IPS-NIHi7 (cell line): Measurements from ENCODE around the gene FUT6.

ENCODE experiments used
- DNase-seq: peaks from one replicate; pipeline ENCODE4 v3.0.0; 2012; ENCODE audit warnings: mixed read lengths; ENCODE audit errors: extremely low spot score

Gene FUT6

DNA sequence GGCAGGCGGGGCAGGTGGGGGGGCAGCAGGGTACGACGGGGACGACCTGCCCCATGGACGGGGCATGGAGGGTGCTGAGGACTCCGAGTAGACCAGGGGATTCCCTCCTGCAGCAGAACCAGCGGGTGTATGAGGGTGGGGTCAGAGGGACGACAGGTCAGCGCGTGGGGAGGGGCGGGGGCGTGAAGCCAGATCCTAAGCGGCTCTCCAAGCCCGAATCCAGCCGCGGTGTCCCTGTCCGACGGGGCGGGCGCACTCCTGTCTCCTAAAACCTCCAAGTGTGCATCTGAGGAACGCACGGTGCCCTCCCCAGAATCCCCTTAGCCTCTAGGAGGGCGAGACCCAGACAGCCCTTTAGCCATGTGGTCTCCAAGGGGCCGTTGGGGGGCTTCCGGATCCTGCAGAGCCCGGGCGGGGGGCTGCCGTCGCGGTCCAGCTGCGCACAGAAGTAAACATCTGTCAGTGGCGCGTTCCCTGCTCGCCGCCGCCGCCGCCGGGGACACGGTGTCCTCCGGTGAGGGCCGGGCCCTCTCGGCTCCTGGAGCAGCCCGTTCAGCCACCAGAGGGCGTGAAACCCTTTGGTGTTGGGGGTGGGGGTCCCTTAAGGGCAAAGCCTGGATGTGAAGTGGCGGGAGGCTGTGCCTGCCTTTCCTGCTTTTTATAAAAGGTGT, 33.9 kb downstream of the FUT6 start:
- peak; percentile 95 for DNase-seq

DNA sequence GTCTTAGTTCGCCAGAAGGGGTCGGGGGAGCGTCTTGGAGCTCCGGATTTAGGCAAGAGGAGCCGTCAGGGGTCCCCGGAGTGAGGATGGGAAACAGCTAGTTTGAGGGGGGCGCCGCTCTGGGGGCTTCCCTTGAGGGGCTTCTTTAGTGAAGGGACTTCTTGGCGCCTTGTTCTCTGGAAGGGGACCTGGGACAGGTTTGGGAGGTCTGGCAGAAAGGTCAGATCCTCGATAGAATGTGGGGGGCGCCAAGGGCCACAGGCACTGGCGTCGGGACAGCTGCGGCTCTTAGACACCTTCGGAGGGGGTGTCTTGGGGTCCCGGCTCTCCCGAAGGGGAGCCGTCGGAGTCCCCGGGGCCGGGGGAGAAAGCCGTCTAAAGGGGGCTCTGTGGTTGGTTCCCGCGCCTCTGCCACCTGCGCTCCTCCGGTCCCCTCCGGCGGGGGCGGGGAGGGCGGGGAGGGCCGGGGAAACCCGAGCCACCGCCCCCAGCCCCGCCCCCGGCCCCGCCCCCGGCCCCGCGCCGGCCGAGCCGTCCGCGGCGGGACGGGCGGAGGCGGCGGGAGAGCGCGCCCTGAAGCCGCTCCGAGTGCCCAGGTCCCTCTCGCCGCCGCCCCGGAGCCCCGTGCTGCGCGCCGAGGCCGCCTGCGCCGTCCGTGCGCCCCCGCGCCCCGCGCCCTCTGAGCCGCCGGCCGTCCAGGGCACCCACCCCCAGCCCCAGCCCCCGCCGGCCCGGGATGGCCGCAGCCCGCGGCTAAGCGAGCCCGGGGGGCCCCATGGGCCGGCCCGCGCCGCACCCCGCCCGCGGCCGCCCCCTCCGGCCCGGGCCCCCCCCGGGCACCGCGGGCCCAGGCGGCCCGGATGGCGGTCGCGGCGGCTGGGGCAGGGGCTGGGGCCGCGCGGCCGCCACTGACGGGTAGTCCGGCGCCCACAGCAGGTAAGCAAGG, 34.7 kb downstream of the FUT6 start, which contains the start of gene NRTN:
Gene NRTN (plus strand): TSS at position 552 of the 946 bp plus-strand sequence. CDS start 19,099 bp downstream, outside the sequence.
- DNase-seq: peak; percentile 83

DNA sequence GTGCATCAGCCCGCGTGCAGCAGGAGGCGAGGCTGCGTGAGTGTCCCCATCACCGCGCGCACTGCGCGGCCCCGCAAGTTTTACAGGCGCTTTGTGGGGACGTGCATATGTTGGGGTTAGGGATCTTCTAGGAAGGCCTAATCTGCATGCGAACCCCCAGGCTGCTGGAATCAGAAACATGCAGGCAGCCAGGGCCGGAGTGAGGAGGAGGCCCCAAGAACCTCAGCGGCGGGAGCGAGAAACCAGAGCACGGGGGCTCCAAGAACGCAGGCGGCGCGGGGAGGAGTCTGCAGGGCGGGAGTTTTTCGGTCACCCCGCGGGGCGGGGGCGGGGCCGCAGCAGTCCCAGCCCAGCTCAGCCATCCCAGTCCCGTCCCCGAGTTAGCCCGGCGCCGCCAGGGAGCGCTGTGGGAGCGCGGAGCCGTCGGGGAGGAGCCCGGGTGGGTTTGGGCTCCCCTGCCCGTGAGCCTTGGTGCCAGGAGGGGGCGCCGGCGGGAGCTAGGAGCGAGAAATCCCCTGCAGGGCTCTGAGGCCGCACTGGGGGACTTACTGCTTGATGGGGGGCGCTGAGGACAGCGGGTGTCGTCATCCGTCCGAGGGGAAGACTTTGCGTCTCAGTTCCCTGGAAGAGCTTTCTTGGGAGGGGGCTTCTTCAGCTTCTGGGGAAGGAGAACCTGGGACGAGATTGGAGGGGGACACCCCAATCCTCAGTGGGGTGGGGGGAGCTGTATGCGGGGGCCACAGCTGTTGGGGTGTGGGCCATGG, 35.6 kb downstream of the FUT6 start:
- DNase-seq: peak; percentile 97

DNA sequence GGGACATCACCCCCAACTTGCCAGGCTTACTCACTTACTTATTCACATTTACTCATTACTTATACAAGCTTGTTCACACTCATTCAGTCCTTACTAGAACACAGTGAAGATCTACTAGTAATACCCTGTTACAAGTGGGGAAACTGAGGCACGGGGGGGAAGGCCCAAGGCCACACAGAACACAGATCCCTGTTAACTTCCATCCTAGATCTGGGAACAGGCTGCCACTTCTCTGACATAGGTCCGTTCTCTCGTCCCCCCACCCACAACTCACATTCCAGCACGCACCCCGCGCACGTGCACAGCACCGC, 36.1 kb downstream of the FUT6 start:
- DNase-seq: no peak

DNA sequence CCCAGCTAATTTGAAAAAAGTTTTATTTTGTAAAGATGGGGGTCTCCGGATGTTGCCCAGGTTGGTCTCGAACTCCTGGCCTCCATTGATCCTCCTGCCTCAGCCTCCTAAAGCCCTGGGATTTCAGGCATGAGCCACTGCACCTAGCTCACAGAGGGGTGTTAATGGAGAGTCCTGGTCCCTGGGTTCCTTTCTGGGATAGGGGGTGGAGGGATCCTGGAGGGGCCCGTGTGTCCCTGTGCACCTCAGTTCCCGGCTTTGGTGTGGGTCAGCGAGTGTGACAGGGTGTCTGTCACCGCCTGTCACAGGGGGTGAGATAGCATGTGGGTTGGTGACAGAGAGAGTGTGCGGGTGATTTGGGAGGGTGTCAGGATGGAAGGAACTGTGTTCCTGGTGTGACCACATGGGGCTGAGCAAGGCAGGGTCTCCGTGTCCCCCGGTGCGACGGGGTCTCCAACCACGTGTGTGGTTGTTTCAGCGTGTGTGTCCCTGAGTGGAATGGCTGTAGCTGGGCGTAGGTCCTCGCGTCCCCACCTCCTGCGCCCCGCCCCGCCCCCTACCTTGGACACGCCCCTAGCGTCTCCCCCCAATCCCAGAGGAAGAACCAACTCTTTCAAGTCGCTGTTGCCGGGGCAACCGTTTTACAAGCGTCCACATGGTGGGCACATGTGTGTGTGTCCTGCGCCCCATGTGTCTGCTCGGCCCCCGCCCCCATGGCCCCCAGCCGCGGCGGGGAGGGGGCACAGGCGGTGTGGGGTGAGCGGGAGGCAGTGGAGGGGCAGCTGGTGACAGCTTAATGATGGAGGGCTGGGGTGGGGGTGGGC, 37.5 kb downstream of the FUT6 start:
- peak; percentile 48 for DNase-seq

DNA sequence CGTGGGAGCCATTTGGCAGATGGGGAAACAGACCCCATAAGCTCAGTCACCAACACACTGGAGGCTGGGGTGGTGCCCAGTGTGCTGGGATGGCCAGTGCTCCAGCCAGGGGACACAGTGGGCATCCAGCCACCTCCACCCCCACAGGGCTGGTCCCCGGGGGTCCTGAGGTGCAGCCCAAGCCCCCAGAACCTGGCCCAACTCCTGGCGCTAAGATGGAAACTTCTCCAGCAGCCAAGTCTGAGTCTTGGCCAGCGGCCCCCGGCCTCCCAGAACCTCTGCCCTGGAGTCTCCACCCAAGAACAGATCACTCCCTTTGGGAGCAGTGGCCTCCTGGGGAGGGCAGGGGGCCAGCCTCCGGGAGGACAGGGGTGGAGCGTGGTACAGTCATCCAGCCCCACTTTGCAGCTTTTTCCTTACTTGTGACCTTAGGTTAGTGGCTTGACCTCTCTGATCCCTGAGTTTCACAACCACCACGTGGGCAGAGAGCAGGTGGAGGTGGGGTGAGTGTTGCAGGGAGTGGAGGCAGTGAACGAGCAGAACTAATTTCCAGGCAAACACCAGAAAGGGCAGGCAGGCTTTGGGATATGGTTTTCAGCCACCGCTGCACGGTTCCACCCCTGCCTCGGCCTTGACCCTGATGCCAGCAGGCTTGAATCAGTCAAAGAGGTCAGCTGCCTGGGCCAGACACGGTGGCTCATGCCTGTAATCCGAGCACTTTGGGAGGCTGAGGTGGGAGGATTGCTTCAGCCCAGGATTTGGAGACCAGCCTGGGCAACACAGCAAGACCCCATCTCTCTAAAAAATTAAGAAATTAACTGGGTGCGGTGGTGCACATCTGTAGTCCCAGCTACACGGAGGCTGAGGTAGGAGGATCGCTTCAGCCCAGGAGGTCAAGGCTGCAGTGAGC, 38.9 kb downstream of the FUT6 start:
- DNase-seq: no peak

DNA sequence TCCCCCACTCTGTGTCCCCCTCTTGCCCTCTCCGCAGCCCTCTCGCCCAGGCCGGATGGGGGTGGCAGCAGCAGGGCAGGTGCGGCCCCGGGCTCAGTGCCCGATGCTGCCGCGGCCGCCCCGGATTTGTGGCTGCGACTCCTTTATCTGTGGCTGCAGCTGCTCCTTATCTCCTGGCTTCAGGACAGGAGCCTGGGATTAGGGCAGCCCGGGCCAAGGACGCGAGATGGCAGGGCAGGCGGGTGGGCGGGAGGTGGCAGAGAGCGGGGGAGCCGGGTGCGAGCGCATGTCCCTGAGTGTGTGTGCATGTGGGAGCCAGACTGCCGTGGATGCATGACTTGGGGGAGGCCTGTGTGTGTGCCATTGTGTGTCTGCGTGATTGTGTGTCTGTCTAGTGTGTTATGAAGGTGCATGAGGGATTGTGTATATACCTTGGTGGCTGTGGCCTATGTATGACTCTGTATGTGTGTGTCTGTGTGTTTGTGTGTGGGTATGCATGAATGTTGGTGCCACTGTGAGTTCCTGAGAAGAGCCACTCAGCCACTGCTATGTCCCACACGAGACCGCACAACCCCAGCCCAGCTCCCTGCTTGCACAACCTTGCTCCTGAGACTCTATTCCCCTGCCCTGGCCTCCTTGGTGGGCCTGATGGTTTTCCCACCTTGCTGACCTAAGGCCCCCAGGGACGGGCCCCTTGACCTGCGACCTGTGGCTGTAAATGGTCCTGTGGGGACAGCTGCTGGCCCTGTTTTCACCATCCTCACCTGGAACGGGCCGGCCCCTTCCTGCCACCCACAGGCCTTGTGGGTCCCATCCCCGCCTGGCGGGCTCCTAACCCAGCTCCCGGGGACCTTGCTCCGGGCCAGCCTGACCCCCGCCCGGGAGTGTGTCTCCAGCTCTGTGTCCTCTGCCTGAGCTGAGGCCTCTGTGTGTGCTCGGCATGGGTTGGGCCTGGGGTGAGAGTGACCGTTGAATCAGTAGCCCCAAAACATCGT, 40.0 kb downstream of the FUT6 start:
- DNase-seq: no peak

DNA sequence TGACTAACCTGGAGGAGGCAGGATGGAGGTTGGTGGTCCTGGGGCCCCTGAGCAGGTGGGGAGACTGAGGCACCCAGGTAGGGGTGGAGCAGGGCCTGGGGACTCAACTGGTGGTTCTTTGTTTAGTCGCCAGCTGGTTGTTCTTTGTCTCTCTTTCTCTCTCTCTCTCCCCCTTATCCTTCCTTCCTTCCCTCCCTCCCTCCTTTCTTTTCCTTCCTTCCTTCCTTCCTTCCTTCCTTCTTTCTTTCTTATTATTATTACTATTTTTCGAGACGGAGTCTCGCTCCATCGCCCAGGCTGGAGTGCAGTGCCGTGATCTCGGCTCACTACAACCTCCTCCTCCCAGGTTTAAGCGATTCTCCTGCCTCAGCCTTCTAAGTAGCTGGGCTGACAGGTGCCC, 41.3 kb downstream of the FUT6 start:
- DNase-seq: no peak

DNA sequence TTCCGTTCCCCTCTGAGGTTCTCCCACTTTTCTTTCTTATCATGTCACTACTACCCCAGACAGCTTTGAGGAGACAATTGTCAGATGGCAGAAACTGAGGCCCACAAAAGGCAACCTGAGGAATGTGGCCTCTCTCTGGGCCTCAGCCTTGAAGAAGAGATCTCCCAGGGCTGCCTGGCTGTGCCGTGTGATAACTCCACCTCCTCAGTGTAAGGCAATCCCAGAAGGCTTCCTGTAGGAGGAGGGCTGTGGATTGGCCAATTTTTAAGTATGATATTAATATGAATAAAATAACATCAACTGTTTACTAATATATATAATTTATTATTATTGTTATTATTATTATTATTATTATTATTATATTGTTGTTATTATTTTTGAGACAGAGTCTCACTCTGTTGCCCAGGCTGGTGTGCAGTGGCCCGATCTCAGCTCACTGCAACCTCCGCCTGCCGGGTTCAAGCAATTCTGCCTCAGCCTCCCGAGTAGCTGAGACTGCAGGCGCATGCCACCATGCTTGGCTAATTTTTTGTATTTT, 44.1 kb downstream of the FUT6 start:
- no peak for DNase-seq

DNA sequence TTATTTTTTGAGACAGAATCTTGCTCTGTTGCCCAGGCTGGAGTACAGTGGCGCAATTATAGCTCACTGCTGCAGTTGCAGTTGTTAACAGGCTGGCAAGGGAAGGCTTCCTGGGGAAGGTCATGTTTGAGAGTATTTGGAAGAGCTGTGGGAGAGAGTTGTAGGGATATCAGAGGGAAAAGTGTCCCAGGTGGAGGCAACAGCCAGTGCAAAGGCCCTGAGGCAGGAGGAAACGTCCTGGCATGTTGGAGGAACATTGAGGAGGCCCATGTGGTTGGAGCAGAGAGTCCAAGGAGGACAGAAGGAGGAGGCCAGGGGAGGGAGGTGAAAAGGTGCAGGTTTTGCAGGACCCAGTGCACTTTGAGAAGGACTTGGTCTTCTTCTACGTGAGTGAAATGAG, 46.3 kb downstream of the FUT6 start:
- no peak for DNase-seq

DNA sequence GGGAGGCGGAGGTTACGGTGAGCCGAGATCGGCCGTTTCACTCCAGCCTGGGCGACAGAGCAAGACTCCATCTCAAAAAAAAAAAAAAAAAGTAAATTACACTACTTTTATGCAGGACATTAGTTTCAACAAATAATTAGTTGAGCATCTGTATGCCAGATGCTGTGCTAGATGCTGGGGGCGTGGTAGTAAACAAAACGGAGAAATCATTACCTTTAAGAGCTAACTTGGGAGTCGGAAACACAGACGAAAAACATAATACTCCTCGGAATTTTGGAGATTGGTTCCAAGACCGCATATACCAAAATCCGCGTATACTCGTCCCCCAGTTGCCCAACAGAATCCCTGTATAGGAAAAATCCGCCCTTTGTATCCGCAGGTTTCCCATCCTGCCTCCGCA, 47.3 kb downstream of the FUT6 start:
- no peak for DNase-seq

DNA sequence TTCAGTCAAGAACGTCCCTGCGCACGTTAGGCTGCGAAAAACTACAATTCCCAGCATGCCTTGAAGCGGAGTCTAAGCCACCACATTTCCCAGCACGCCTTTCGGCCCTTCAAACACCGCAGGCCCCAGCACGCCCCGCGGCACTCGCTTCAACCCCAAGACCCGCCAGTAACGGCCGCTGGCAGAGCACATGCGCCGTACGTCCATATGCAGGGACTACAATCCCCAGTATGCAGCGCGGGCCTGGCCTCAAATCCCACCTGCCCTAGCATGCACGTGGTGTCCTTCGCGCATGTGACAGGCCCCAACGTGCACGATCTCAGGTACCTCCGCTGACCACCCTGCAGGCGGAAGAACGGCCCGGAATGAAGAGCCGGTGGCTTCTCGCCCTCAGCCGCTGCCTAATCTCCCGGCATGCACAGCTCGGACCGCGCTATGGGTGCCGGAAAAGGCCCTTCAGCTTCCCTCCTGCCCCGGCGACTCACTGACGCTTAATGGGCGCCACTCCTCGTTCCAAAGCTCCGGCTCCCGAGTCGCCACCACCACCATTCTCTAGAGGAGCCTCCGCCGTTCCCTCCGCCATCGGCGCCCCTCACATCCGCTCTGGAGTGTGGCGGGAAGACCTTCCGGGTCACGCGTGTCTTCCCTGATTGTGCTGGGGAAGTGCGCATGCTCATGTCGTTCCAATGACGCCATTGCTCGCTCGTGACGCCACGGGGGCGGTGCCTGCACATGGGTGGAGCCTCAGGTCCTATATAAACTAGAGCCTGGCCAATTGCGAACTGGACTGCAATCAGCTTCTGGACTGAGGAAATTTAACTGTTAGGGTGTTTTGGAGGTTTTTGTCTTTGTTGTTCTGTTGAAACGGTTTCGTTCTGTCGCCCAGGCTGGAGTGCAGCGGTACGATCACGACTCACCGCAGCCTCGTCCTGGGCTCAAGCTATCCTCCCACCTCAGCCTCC, 48.7 kb downstream of the FUT6 start, which contains the start of gene DUS3L:
Gene DUS3L (minus strand): TSS at position 605 of the 962 bp plus-strand sequence. CDS start 22 bp downstream, at position 583.
- peak; percentile 99 for DNase-seq

DNA sequence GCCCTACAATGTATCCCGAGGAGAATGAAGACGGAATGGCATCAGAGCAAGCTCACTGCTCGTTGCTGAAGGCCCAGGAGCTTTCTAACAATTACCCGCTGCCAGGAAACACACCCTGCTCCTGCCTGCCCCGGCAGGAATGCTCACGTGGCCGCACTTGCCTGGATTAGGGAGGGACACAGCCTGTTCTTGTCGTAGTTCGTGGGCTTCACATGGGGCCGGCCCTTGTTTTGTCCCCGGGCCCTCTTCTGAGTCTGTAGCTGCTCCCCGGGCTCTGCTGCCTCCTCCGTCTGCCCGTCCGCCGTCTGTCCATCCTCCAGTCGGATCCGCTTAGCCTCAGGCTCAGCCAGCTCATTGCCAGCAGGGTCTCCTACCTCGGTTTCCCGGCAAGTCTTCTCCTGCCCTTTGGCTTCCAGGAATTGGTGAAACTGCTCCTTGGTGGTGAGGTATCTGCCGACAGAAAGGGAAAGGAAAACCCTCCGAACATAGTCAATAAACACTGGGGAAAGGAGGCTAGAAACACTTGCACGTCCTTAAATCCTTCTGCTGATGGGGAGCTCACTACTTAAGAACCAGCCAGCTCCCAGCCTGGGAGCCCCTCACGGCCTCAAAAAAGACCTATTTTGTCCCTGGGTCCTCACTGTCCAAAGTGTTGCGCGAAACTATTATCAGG, 49.5 kb downstream of the FUT6 start:
- no peak for DNase-seq

DNA sequence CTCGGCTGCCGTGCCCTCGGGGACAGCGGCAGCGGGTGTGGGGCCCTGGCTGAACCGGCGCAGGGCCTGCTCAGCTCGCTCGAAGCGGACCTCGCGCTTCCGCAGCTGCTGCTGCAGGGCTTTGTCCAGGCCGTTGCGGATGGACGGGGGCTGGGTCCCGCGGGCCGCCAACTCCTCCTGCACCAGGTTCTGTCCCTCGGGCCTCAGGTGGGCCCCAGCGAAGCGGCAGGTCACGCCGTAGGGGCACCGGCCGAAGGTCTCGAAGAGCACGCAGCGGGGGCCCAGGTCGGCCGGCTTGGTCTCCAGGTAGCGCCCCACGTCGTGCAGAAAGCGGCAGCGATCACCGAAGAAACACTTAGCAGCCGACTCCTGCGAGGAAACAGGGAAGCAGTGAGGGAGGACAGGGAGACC, 50.1 kb downstream of the FUT6 start:
- DNase-seq: no peak

DNA sequence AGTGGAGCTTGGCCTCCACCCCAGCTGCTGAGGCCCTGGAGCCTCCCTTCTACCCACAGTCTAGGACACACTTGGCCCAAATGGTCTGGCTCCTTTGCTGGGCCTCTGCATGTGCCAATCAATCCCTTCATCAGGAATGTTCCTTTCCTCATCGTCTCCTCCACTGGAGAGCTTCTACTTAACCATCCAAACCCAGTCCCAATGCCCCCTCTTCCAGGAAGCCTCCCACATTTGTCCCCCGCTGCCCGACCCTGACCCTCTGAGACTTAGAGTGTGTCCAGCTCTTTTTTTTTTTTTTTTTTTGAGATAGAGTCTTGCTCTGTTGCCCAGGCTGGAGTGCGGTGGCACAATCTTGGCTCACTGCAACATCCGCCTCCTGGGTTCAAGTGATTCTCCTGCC, 51.1 kb downstream of the FUT6 start:
- DNase-seq: no peak

DNA sequence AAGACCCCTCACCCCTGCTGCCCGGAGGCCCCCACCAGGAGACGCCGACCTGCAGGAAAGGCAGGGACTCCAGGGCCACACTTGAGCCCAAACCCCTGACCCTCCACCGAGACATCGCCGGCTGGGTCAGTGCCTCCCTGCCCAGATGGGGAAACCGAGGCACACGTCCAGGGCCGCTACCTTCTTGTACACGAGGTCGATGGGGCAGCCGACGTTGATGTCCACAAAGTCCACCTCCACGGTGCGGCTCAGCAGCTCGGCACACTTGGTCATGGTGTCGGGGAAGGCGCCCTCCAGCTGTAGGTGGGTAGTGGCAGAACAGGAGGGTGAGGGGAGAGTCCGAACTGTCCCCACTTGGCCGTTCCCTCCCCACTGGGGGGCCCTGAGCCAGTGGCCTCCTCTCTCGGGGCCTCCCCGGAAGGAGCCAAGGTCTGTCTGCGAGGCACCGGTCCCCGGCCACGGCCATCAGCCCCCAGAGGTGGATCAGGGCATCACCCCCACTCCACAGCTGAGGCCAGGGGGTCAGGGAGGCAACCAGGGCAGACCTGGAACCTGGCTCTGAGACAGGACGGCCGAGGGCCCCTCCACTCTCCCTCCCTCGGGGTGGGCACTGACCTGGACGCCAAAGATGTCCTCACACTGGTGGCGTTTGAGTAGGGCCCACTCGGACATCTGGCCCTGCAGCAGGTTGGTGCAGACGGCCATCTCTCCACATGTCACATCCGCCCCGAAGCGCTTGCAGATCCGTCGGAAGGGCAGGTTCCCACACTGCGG, 51.9 kb downstream of the FUT6 start:
- no peak for DNase-seq
